GM18505 (cell line): Measurements from ENCODE around the gene DENND1A.

ENCODE experiments used
- ATAC-seq: cut with Tn5 transposase; IDR thresholded peaks from one replicate; pipeline ENCODE4 v1.9.1; 2021; ENCODE audit not compliant: unreplicated experiment
- POLR2A ChIP-seq: IDR thresholded peaks from 4 replicates; pipeline ENCODE4 v1.6.1; 2011; ENCODE audit warnings: borderline replicate concordance; ENCODE audit not compliant: insufficient read depth, insufficient read length; ENCODE audit errors: extremely low read depth

DENND1A gene

GRCh38 chr9:123525424-123525823, 404.5 kb downstream of the DENND1A start:
- ATAC-seq, result no peak
- no peak for TF ChIP-seq POLR2A

- no peak for ATAC-seq
- no peak for TF ChIP-seq POLR2A
These were observed 405.1 kb downstream of the DENND1A start for GRCh38 chr9:123524866-123525265.

- no peak for TF ChIP-seq POLR2A
These were observed 406.1 kb downstream of the DENND1A start for GRCh38 chr9:123523845-123524244.

GRCh38 chr9:123523001-123523400, 406.9 kb downstream of the DENND1A start:
- no peak for ATAC-seq
- no peak for TF ChIP-seq POLR2A

More at GRCh38 chr9:123523845-123524244, 406.1 kb downstream of the DENND1A start:
- ATAC-seq, result no peak

- no peak for ATAC-seq
- TF ChIP-seq POLR2A, result no peak
These were observed 407.7 kb downstream of the DENND1A start for GRCh38 chr9:123522251-123522650.

GRCh38 chr9:123518338-123518737, 411.6 kb downstream of the DENND1A start:
- no peak for TF ChIP-seq POLR2A
- ATAC-seq, result no peak

- ATAC-seq, result no peak
- no peak for TF ChIP-seq POLR2A
These were observed 412.4 kb downstream of the DENND1A start for GRCh38 chr9:123517512-123517911.

- no peak for ATAC-seq
- TF ChIP-seq POLR2A, result no peak
These were observed 415.2 kb downstream of the DENND1A start for GRCh38 chr9:123514766-123515165.

GRCh38 chr9:123513554-123513953, 416.4 kb downstream of the DENND1A start:
- no peak for TF ChIP-seq POLR2A
- ATAC-seq, result no peak

- TF ChIP-seq POLR2A, result no peak
- no peak for ATAC-seq
These were observed 418.3 kb downstream of the DENND1A start for GRCh38 chr9:123511326-123512277.

GRCh38 chr9:123509646-123510045, 420.3 kb downstream of the DENND1A start:
- no peak for TF ChIP-seq POLR2A
- no peak for ATAC-seq

GRCh38 chr9:123508048-123508447, 421.9 kb downstream of the DENND1A start:
- TF ChIP-seq POLR2A, result no peak

GRCh38 chr9:123505496-123505895, 424.4 kb downstream of the DENND1A start:
- no peak for ATAC-seq

More at GRCh38 chr9:123508048-123508447, 421.9 kb downstream of the DENND1A start:
- ATAC-seq, result no peak

GRCh38 chr9:123500336-123500735, 429.6 kb downstream of the DENND1A start:
- TF ChIP-seq POLR2A, result no peak
- ATAC-seq, result no peak

More at GRCh38 chr9:123505496-123505895, 424.4 kb downstream of the DENND1A start:
- no peak for TF ChIP-seq POLR2A
